DND-41 (cell line): Measurements from ENCODE around the gene MAP2.

Experiments used
- EZH2 ChIP-seq: IDR thresholded peaks from 3 replicates; pipeline ENCODE4 v1.6.1; 2012; ENCODE audit warnings: borderline replicate concordance, low read depth, mild to moderate bottlenecking, moderate library complexity, low read length, inconsistent platforms; ENCODE audit not compliant: severe bottlenecking
- TF ChIP-seq, protein P1 (sequence below): IDR thresholded peaks from 2 replicates; pipeline ENCODE4 v1.5.1; 2012; ENCODE audit warnings: borderline replicate concordance, low read length, moderate library complexity, mild to moderate bottlenecking; ENCODE audit not compliant: poor library complexity, severe bottlenecking; ENCODE audit errors: extremely low read depth

GRCh38 chr2:209425471-209426071 lies 1.7 kb downstream of the MAP2 start:
- TF ChIP-seq, protein P1, sequence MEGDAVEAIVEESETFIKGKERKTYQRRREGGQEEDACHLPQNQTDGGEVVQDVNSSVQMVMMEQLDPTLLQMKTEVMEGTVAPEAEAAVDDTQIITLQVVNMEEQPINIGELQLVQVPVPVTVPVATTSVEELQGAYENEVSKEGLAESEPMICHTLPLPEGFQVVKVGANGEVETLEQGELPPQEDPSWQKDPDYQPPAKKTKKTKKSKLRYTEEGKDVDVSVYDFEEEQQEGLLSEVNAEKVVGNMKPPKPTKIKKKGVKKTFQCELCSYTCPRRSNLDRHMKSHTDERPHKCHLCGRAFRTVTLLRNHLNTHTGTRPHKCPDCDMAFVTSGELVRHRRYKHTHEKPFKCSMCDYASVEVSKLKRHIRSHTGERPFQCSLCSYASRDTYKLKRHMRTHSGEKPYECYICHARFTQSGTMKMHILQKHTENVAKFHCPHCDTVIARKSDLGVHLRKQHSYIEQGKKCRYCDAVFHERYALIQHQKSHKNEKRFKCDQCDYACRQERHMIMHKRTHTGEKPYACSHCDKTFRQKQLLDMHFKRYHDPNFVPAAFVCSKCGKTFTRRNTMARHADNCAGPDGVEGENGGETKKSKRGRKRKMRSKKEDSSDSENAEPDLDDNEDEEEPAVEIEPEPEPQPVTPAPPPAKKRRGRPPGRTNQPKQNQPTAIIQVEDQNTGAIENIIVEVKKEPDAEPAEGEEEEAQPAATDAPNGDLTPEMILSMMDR = peak; percentile 22
- no peak for TF ChIP-seq EZH2
